Measurements from ENCODE around the gene B4GALNT3.
"Not testable (repeated sequence)": the region's sequence is repeated elsewhere in the genome, so short reads cannot be mapped to it uniquely, and the experiment has no call there.

The B4GALNT3 gene

GRCh38 chr12:574475-575128 lies 114.9 kb downstream of the B4GALNT3 start:
- FAIRE-seq, result no peak
- no peak for DNase-seq (ENCODE audit: insufficient read length, low spot score)
- TF ChIP-seq CTCF (IDR thresholded peaks at IDR 0.05; ENCODE audit: insufficient read depth, missing control alignments), result no peak

- FAIRE-seq, result no peak
- DNase-seq (ENCODE audit: insufficient read length, low spot score), result no peak
- no peak for TF ChIP-seq CTCF (IDR thresholded peaks at IDR 0.05; ENCODE audit: insufficient read depth, missing control alignments)
Measured at GRCh38 chr12:575129-575502, 115.4 kb downstream of the B4GALNT3 start.

GRCh38 chr12:575948-576614 lies 116.3 kb downstream of the B4GALNT3 start:
- DNase-seq (ENCODE audit: insufficient read length, low spot score) (peak; percentile 82), FAIRE-seq (no peak)
- TF ChIP-seq CTCF (IDR thresholded peaks at IDR 0.05; ENCODE audit: insufficient read depth, missing control alignments), result peak; percentile 71

GRCh38 chr12:576615-577110 lies 116.9 kb downstream of the B4GALNT3 start:
- DNase-seq (ENCODE audit: insufficient read length, low spot score) (no peak), FAIRE-seq (no peak)
- TF ChIP-seq CTCF (IDR thresholded peaks at IDR 0.05; ENCODE audit: insufficient read depth, missing control alignments), result no peak

- FAIRE-seq; DNase-seq (ENCODE audit: insufficient read length, low spot score): not testable (repeated sequence)
Measured at GRCh38 chr12:577994-578747, 118.4 kb downstream of the B4GALNT3 start.

DNA sequence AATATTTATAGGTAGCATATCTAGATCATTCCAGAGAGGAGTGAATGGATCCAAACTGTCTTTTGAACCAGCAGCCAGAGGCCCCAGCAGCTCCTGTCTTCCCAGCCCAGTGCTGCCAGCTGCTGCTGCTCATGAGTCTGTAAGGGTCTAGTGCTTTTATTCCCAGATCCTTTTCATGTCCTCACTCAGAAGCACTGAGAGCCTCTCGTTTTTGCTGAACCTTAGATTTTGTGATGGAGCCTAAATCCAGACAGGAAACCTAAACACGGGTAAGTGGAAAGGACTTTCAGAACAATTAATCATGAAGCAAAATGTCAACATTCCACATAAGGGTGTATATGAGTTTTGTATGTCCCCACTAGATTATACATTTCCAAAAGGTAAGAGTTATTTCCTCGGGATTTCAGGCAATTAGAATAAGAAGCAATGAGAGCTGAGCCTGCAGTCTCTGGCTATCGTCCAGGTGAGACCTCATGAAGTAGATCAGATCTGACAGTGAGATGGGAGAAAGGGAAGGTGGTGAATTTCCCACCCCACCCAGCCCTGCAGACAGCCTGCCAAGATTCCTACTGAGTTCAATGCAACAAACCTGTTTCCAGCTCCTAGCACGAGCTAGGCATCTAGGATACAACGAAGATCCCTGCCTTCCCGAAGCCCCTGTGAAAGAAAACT lies 119.1 kb downstream of the B4GALNT3 start:
- no peak for TF ChIP-seq CTCF (IDR thresholded peaks at IDR 0.05; ENCODE audit: insufficient read depth, missing control alignments)
- FAIRE-seq (no peak), DNase-seq (ENCODE audit: insufficient read length, low spot score) (no peak)

- peak; percentile 35 for FAIRE-seq
- no peak for TF ChIP-seq CTCF (IDR thresholded peaks at IDR 0.05; ENCODE audit: insufficient read depth, missing control alignments)
- no peak for DNase-seq (ENCODE audit: insufficient read length, low spot score)
Measured at GRCh38 chr12:579420-580110, 119.8 kb downstream of the B4GALNT3 start.

Data from D721Med (cell line).